Measurements from ENCODE around the gene GP5. TPM values are rescaled to one million over a fixed set of nuclear protein-coding genes. Genes with fewer than 3 reads are reported as not detected.

Gene GP5
- total RNA-seq, 1 experiment from 2014 or later, result not detected

- BruUV-seq (replicated peaks), result no TSS peak
- Histone ChIP-seq H3K4me1 (replicated peaks; ENCODE audit: insufficient read depth) (no peaks in the 10 kb centered on the region), H3K9me2 (ENCODE audit: insufficient read depth) (no peaks in the 10 kb centered on the region), H3K9me3 (ENCODE audit: insufficient read depth, low read depth) (no peaks in the 10 kb centered on the region), H3K4me3 (no peak overlapping the region), H3K4me2 (no peak overlapping the region), H3F3A (ENCODE audit: insufficient read depth, low read depth) (no peaks in the 10 kb centered on the region), H2AFZ (no peak overlapping the region), H3K36me3 (ENCODE audit: low read depth) (no peaks in the 10 kb centered on the region), H3K27me3 (ENCODE audit: insufficient read depth, low read depth) (peaks cover 33% of the 10 kb centered on the region), H4K20me1 (ENCODE audit: insufficient read depth) (no peaks in the 10 kb centered on the region), H3K79me2 (ENCODE audit: low read depth) (no peaks in the 10 kb centered on the region), H3K27ac (no peak overlapping the region)
- POLR2A ChIA-PET (ENCODE audit: unreplicated experiment), result no interaction called here
- TF ChIP-seq EZH2 (IDR thresholded peaks at IDR 0.05; ENCODE audit: low read depth), result no peak
- DNase-seq, result no peak
- intact Hi-C loops (cut with micrococcal nuclease; ENCODE audit: unreplicated experiment), result no loop called here
- CTCF ChIA-PET, result interaction anchor here (0.6 kb wide), 1 partner anchor 36 kb away, joined by 4 read pairs; no protein-coding TSS in a partner anchor
These were observed 19.8 kb downstream of the GP5 start for GRCh38 chr3:194379231-194379630.

- no peak for DNase-seq
- Histone ChIP-seq H2AFZ (no peak overlapping the region), H3K36me3 (ENCODE audit: low read depth) (no peaks in the 10 kb centered on the region), H3K9me2 (ENCODE audit: insufficient read depth) (no peaks in the 10 kb centered on the region), H3K27me3 (ENCODE audit: insufficient read depth, low read depth) (peaks cover 29% of the 10 kb centered on the region), H3F3A (ENCODE audit: insufficient read depth, low read depth) (no peaks in the 10 kb centered on the region), H4K20me1 (ENCODE audit: insufficient read depth) (no peaks in the 10 kb centered on the region), H3K9me3 (ENCODE audit: insufficient read depth, low read depth) (no peaks in the 10 kb centered on the region), H3K4me2 (no peak overlapping the region), H3K4me3 (no peak overlapping the region), H3K27ac (no peak overlapping the region), H3K4me1 (replicated peaks; ENCODE audit: insufficient read depth) (no peaks in the 10 kb centered on the region), H3K79me2 (ENCODE audit: low read depth) (no peaks in the 10 kb centered on the region)
- intact Hi-C loops (cut with micrococcal nuclease; ENCODE audit: unreplicated experiment), result no loop called here
- TF ChIP-seq CTCF (conservative IDR thresholded peaks at IDR 0.05), result no peak
- no peak for TF ChIP-seq EZH2 (IDR thresholded peaks at IDR 0.05; ENCODE audit: low read depth)
- no TSS peak for BruUV-seq (replicated peaks)
- ChIA-PET POLR2A (ENCODE audit: unreplicated experiment) (no interaction called here), CTCF (interaction anchor here (0.7 kb wide), 1 partner anchor 263 kb away, joined by 3 read pairs; no protein-coding TSS in a partner anchor)
These were observed 21.4 kb downstream of the GP5 start for GRCh38 chr3:194377708-194378107.

GRCh38 chr3:194376241-194376560, 22.9 kb downstream of the GP5 start:
- no peak overlapping the region for H2AFZ ChIP-seq
- H3K4me3 ChIP-seq, result no peak overlapping the region
- no peaks in the 10 kb centered on the region for H3K9me3 ChIP-seq (ENCODE audit: insufficient read depth, low read depth)
- CTCF ChIA-PET, result no interaction called here
- POLR2A ChIA-PET (ENCODE audit: unreplicated experiment), result no interaction called here
- no peaks in the 10 kb centered on the region for H3K9me2 ChIP-seq (ENCODE audit: insufficient read depth)
- intact Hi-C loops (cut with micrococcal nuclease; ENCODE audit: unreplicated experiment), result no loop called here
- no TSS peak for BruUV-seq (replicated peaks)
- no peak for TF ChIP-seq CTCF (conservative IDR thresholded peaks at IDR 0.05)
- TF ChIP-seq EZH2 (IDR thresholded peaks at IDR 0.05; ENCODE audit: low read depth), result no peak
- no peaks in the 10 kb centered on the region for H3K4me1 ChIP-seq (replicated peaks; ENCODE audit: insufficient read depth)
- peaks cover 29% of the 10 kb centered on the region for H3K27me3 ChIP-seq (ENCODE audit: insufficient read depth, low read depth)
- no peak for DNase-seq
- H3F3A ChIP-seq (ENCODE audit: insufficient read depth, low read depth), result no peaks in the 10 kb centered on the region
- H3K79me2 ChIP-seq (ENCODE audit: low read depth), result no peaks in the 10 kb centered on the region
- H3K4me2 ChIP-seq, result no peak overlapping the region
- H3K27ac ChIP-seq, result no peak overlapping the region
- H3K36me3 ChIP-seq (ENCODE audit: low read depth), result no peaks in the 10 kb centered on the region
- no peaks in the 10 kb centered on the region for H4K20me1 ChIP-seq (ENCODE audit: insufficient read depth)
